Glutamatergic neuron (in vitro differentiated cells): ENCODE results near the gene KIAA1549. TPM values are rescaled to one million over a fixed set of nuclear protein-coding genes. Genes with fewer than 3 reads are reported as not detected.

Experiments
- DNase-seq: peaks from one replicate; pipeline ENCODE4 v3.0.0; 2022
- H3K27ac Mint-ChIP-seq: one replicate; pipeline ENCODE4 v1.8.0; 2020; ENCODE audit warnings: mild to moderate bottlenecking, mixed read lengths, inconsistent platforms; ENCODE audit not compliant: unreplicated experiment
- H3K27me3 Mint-ChIP-seq: one replicate; pipeline ENCODE4 v1.8.0; 2020; ENCODE audit warnings: mild to moderate bottlenecking, moderate library complexity, mixed read lengths, inconsistent platforms; ENCODE audit not compliant: unreplicated experiment
- H3K36me3 Mint-ChIP-seq: one replicate; pipeline ENCODE4 v1.8.0; 2020; ENCODE audit warnings: mild to moderate bottlenecking, mixed read lengths, inconsistent platforms; ENCODE audit not compliant: unreplicated experiment
- H3K4me1 Mint-ChIP-seq: one replicate; pipeline ENCODE4 v1.8.0; 2020; ENCODE audit warnings: mild to moderate bottlenecking, low read depth, mixed read lengths, inconsistent platforms; ENCODE audit not compliant: unreplicated experiment
- H3K4me3 Mint-ChIP-seq: one replicate; pipeline ENCODE4 v1.8.0; 2020; ENCODE audit warnings: mild to moderate bottlenecking, mixed read lengths, inconsistent platforms; ENCODE audit not compliant: unreplicated experiment
- H3K9me3 Mint-ChIP-seq: one replicate; pipeline ENCODE4 v1.8.0; 2020; ENCODE audit warnings: mild to moderate bottlenecking, moderate library complexity, mixed read lengths, inconsistent platforms; ENCODE audit not compliant: unreplicated experiment
- CTCF ChIP-seq: fragments of 200-600 bp; sonication (generic); IDR thresholded peaks from one replicate; pipeline ENCODE4 v1.5.0; 2021; ENCODE audit not compliant: partially characterized antibody, unreplicated experiment
- total RNA-seq: library from RNA; stranded (reverse); fragmentation: NEBNext Ultra II Directional; extraction: Animal tissue kit (Norgen Biotek cat#: 25700); gene quantifications from one replicate; pipeline ENCODE4 v1.2.1, GENCODE V29; 2021; ENCODE audit not compliant: unreplicated experiment

Gene KIAA1549
- total RNA-seq, 1 donor from 2014 or later: 40.2 TPM

GRCh38 chr7:138868711-138869110 lies 112.5 kb downstream of the KIAA1549 start:
- TF ChIP-seq CTCF: no peak
- no peak overlapping the region for H3K27ac Mint-ChIP-seq
- no peak overlapping the region for H3K4me3 Mint-ChIP-seq
- peaks cover 6% of the 10 kb centered on the region for H3K27me3 Mint-ChIP-seq
- peaks cover 1% of the 10 kb centered on the region for H3K9me3 Mint-ChIP-seq
- H3K36me3 Mint-ChIP-seq: peaks cover 5% of the 10 kb centered on the region
- H3K4me1 Mint-ChIP-seq: no peaks in the 10 kb centered on the region
- DNase-seq: no peak

- TF ChIP-seq CTCF: no peak
- peaks cover 5% of the 10 kb centered on the region for H3K36me3 Mint-ChIP-seq
- DNase-seq: no peak
Measured at GRCh38 chr7:138867744-138868143, 113.4 kb downstream of the KIAA1549 start.

GRCh38 chr7:138866353-138866752 lies 114.8 kb downstream of the KIAA1549 start:
- Mint-ChIP-seq H3K27me3 (peaks cover 6% of the 10 kb centered on the region), H3K36me3 (peaks cover 5% of the 10 kb centered on the region), H3K4me1 (no peaks in the 10 kb centered on the region), H3K9me3 (peaks cover 1% of the 10 kb centered on the region), H3K27ac (no peak overlapping the region), H3K4me3 (no peak overlapping the region)
- DNase-seq: no peak
- no peak for TF ChIP-seq CTCF

More at GRCh38 chr7:138867744-138868143, 113.4 kb downstream of the KIAA1549 start:
- Mint-ChIP-seq H3K4me1 (no peaks in the 10 kb centered on the region), H3K4me3 (no peak overlapping the region), H3K27ac (no peak overlapping the region), H3K27me3 (peaks cover 6% of the 10 kb centered on the region), H3K9me3 (peaks cover 1% of the 10 kb centered on the region)

- Mint-ChIP-seq H3K4me1 (no peaks in the 10 kb centered on the region), H3K36me3 (peaks cover 5% of the 10 kb centered on the region), H3K27me3 (peaks cover 4% of the 10 kb centered on the region), H3K4me3 (no peak overlapping the region), H3K9me3 (peaks cover 1% of the 10 kb centered on the region), H3K27ac (no peak overlapping the region)
- DNase-seq: no peak
- TF ChIP-seq CTCF: no peak
Measured at GRCh38 chr7:138865843-138866242, 115.3 kb downstream of the KIAA1549 start.

- Mint-ChIP-seq H3K36me3 (peaks cover 5% of the 10 kb centered on the region), H3K4me3 (no peak overlapping the region), H3K27ac (no peak overlapping the region), H3K27me3 (peaks cover 5% of the 10 kb centered on the region), H3K9me3 (peaks cover 1% of the 10 kb centered on the region), H3K4me1 (no peaks in the 10 kb centered on the region)
- TF ChIP-seq CTCF: no peak
- no peak for DNase-seq
Measured at GRCh38 chr7:138864667-138865066, 116.5 kb downstream of the KIAA1549 start.
